Endothelial cell (in vitro differentiated cells): ENCODE measurements around the gene DOK5. TPM values are rescaled to one million over a fixed set of nuclear protein-coding genes. Genes with fewer than 3 reads are reported as not detected.

Source experiments
- DNase-seq: peaks from one replicate; pipeline ENCODE4 v3.0.0; 2021; ENCODE audit warnings: low spot score
- H3K27ac Mint-ChIP-seq: one replicate; pipeline ENCODE4 v1.8.0; 2021; ENCODE audit warnings: mixed read lengths, inconsistent platforms; ENCODE audit not compliant: unreplicated experiment
- H3K27me3 Mint-ChIP-seq: one replicate; pipeline ENCODE4 v1.8.0; 2021; ENCODE audit warnings: mild to moderate bottlenecking, moderate library complexity, mixed read lengths, inconsistent platforms; ENCODE audit not compliant: unreplicated experiment
- H3K36me3 Mint-ChIP-seq: one replicate; pipeline ENCODE4 v1.8.0; 2021; ENCODE audit warnings: mild to moderate bottlenecking, low read depth, mixed read lengths, inconsistent platforms; ENCODE audit not compliant: unreplicated experiment
- H3K4me1 Mint-ChIP-seq: one replicate; pipeline ENCODE4 v1.8.0; 2021; ENCODE audit warnings: mild to moderate bottlenecking, mixed read lengths, inconsistent platforms; ENCODE audit not compliant: unreplicated experiment
- H3K4me3 Mint-ChIP-seq: one replicate; pipeline ENCODE4 v1.8.0; 2021; ENCODE audit warnings: mild to moderate bottlenecking, mixed read lengths, inconsistent platforms; ENCODE audit not compliant: unreplicated experiment
- H3K9me3 Mint-ChIP-seq: one replicate; pipeline ENCODE4 v1.8.0; 2021; ENCODE audit warnings: mixed read lengths, inconsistent platforms; ENCODE audit not compliant: unreplicated experiment
- total RNA-seq: library from RNA; stranded (reverse); fragmentation: NEBNext Ultra II Directional; extraction: Animal tissue kit (Norgen Biotek cat#: 25700); gene quantifications from one replicate; pipeline ENCODE4 v1.2.1, GENCODE V29; 2021; ENCODE audit not compliant: unreplicated experiment
- TF ChIP-seq, protein P1 (sequence below): fragments of 200-600 bp; sonication (generic); IDR thresholded peaks from one replicate; pipeline ENCODE4 v1.5.0; 2021; ENCODE audit warnings: antibody characterized with exemption; ENCODE audit not compliant: unreplicated experiment

Gene DOK5
- total RNA-seq, 1 donor from 2014 or later, result 0.26 TPM

- H3K27ac Mint-ChIP-seq, result no peak overlapping the region
- H3K36me3 Mint-ChIP-seq, result no peaks in the 10 kb centered on the region
- no peaks in the 10 kb centered on the region for H3K9me3 Mint-ChIP-seq
- H3K27me3 Mint-ChIP-seq, result no peaks in the 10 kb centered on the region
- DNase-seq, result no peak
- TF ChIP-seq, protein P1, sequence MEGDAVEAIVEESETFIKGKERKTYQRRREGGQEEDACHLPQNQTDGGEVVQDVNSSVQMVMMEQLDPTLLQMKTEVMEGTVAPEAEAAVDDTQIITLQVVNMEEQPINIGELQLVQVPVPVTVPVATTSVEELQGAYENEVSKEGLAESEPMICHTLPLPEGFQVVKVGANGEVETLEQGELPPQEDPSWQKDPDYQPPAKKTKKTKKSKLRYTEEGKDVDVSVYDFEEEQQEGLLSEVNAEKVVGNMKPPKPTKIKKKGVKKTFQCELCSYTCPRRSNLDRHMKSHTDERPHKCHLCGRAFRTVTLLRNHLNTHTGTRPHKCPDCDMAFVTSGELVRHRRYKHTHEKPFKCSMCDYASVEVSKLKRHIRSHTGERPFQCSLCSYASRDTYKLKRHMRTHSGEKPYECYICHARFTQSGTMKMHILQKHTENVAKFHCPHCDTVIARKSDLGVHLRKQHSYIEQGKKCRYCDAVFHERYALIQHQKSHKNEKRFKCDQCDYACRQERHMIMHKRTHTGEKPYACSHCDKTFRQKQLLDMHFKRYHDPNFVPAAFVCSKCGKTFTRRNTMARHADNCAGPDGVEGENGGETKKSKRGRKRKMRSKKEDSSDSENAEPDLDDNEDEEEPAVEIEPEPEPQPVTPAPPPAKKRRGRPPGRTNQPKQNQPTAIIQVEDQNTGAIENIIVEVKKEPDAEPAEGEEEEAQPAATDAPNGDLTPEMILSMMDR, result no peak
- no peaks in the 10 kb centered on the region for H3K4me1 Mint-ChIP-seq
- no peak overlapping the region for H3K4me3 Mint-ChIP-seq
Measured at GRCh38 chr20:54648421-54649142, 173.2 kb downstream of the DOK5 start.

GRCh38 chr20:54649511-54649962 lies 174.1 kb downstream of the DOK5 start:
- peaks cover 3% of the 10 kb centered on the region for H3K4me1 Mint-ChIP-seq
- no peaks in the 10 kb centered on the region for H3K9me3 Mint-ChIP-seq
- H3K36me3 Mint-ChIP-seq, result no peaks in the 10 kb centered on the region
- TF ChIP-seq, protein P1, result peak; percentile 76
- H3K27me3 Mint-ChIP-seq, result no peaks in the 10 kb centered on the region
- DNase-seq, result peak; percentile 87
- no peak overlapping the region for H3K27ac Mint-ChIP-seq
- no peak overlapping the region for H3K4me3 Mint-ChIP-seq

DNA sequence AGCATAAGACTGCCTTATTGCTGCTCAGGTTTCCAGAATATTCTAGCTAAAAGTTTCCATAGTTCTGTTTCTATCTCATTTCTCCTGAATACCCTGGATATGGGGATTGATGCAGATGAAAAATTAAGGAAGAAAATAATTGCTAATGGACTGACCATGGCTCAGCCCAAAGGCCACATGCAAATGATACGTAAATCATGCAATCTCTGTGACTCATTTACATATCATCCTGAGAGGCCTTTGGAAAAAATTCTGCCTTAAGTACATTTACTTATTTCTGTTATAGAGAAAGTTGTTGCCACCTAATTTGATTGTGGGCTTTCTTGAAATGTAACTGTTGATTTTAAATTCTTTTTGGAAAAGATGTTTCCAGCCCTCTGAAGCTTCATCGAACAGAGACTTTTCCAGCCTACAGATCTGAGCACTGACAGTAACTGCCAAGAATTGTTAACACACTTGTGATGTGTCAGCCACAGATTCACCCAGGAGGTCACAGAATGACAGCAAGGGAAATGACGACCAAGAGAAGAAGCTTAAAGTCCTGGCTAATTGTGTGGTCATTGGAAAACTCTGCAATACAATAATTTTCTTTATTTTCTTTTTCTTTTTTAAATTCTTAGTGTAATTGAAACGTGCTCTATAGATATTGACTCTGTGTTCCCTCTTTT lies 174.8 kb downstream of the DOK5 start:
- Mint-ChIP-seq H3K9me3 (no peaks in the 10 kb centered on the region), H3K4me3 (no peak overlapping the region), H3K36me3 (no peaks in the 10 kb centered on the region), H3K27ac (no peak overlapping the region), H3K27me3 (no peaks in the 10 kb centered on the region), H3K4me1 (peaks cover 8% of the 10 kb centered on the region)
- TF ChIP-seq, protein P1, result no peak
- no peak for DNase-seq

GRCh38 chr20:54651252-54651651 lies 175.9 kb downstream of the DOK5 start:
- Mint-ChIP-seq H3K27me3 (no peaks in the 10 kb centered on the region), H3K36me3 (no peaks in the 10 kb centered on the region), H3K4me1 (peaks cover 8% of the 10 kb centered on the region), H3K4me3 (no peak overlapping the region), H3K27ac (no peak overlapping the region), H3K9me3 (no peaks in the 10 kb centered on the region)
- TF ChIP-seq, protein P1, result no peak
- DNase-seq, result no peak

- H3K4me1 Mint-ChIP-seq, result peaks cover 8% of the 10 kb centered on the region
- H3K4me3 Mint-ChIP-seq, result no peak overlapping the region
- peak overlapping the region; percentile 87 for H3K27ac Mint-ChIP-seq
- no peak for DNase-seq
- no peaks in the 10 kb centered on the region for H3K36me3 Mint-ChIP-seq
- H3K9me3 Mint-ChIP-seq, result no peaks in the 10 kb centered on the region
- TF ChIP-seq, protein P1, result no peak
- H3K27me3 Mint-ChIP-seq, result no peaks in the 10 kb centered on the region
Measured at GRCh38 chr20:54654450-54654849, 179.1 kb downstream of the DOK5 start.
